Upper lobe of left lung (tissue), 6 donors: Measurements from ENCODE around the gene RNU4-1. TPM values are rescaled to one million over a fixed set of nuclear protein-coding genes. Genes with fewer than 3 reads are reported as not detected.

ENCODE experiments used
- ATAC-seq, 2 donors: fragments of 200-7000 bp; cut with Tn5 transposase; one replicate each; pipeline ENCODE4 v1.9.1; 2022; ENCODE audit warnings: mild to moderate bottlenecking in 2 of 2, moderate library complexity in 2 of 2; ENCODE audit not compliant: low FRiP score in 2 of 2
- DNase-seq, 2 donors: peaks; one replicate each; pipeline ENCODE4 v3.0.0-alpha.2; 2019 to 2020
- H3K27ac ChIP-seq, 4 donors: fragments of 200-600 bp; sonication (generic); one replicate each; pipeline ENCODE4 v1.5.1; 2016 to 2019
- H3K27me3 ChIP-seq, 4 donors: fragments of 200-600 bp; sonication (generic); one replicate each; pipeline ENCODE4 v1.5.1; 2017 to 2019
- H3K36me3 ChIP-seq, 4 donors: fragments of 200-600 bp; sonication (generic); one replicate each; pipeline ENCODE4 v1.5.1; 2016 to 2019
- H3K4me1 ChIP-seq, 4 donors: fragments of 200-600 bp; sonication (generic); one replicate each; pipeline ENCODE4 v1.5.1; 2018 to 2019
- H3K4me3 ChIP-seq, 4 donors: fragments of 200-600 bp; sonication (generic); one replicate each; pipeline ENCODE4 v1.5.1; 2017 to 2019; ENCODE audit warnings: mild to moderate bottlenecking in 2 of 4, moderate library complexity in 1 of 4
- H3K9me3 ChIP-seq, 4 donors: fragments of 200-600 bp; sonication (generic); one replicate each; pipeline ENCODE4 v1.5.1; 2018 to 2019
- CTCF ChIP-seq, 6 experiments: fragments of 450-650 bp in 4 of 6; fragments of 200-600 bp in 2 of 6; sonication (generic) in 2 of 6; IDR thresholded peaks; one replicate each; pipeline ENCODE4 v1.5.1; 2016 to 2019; ENCODE audit warnings: antibody characterized with exemption in 6 of 6
- EP300 ChIP-seq, 4 donors: sonication (generic); formaldehyde crosslinking; IDR thresholded peaks; one replicate each; pipeline ENCODE4 v1.5.1; 2017; ENCODE audit warnings: antibody characterized with exemption in 4 of 4, control low read depth in 2 of 4
- POLR2A ChIP-seq, 4 donors: fragments of 450-650 bp; IDR thresholded peaks; one replicate each; pipeline ENCODE4 v1.5.1; 2016 to 2017; ENCODE audit warnings: antibody characterized with exemption in 4 of 4, mild to moderate bottlenecking in 2 of 4
- POLR2AphosphoS5 ChIP-seq, 2 donors: sonication (generic); formaldehyde crosslinking; IDR thresholded peaks; one replicate each; pipeline ENCODE4 v1.5.1; 2017; ENCODE audit warnings: antibody characterized with exemption in 2 of 2
- WGBS, 2 donors: methylation state at CpG; one replicate each; pipeline ENCODE4 v1.1.5; 2017 to 2018; 5-methylcytosine and 5-hydroxymethylcytosine counted together
- total RNA-seq, 6 donors: library from RNA; depleted of rRNA in 4 of 6; stranded (reverse); fragments of >200 nt in 4 of 6; gene quantifications; one replicate each; pipeline versions ENCODE4 v1.1.0 to v1.2.1, GENCODE V29; 2016 to 2021
- donor health status: DM: no; HTN: no; CAD: no; lungs with moderate emphysema.
- donor health status: DM: no; HTN: yes; CAD: no; lungs with severe emphysema.

Gene RNU4-1
- total RNA-seq, 6 donors from 2014 or later, result under 0.01 to 4,461 (median under 0.01) TPM

GRCh38 chr12:120327593-120327992 lies 34.6 kb upstream of the RNU4-1 start, which contains the start of gene PLA2G1B:
TSS of gene PLA2G1B (minus strand) at chr12:120327779. CDS start at chr12:120327753, 26 bp downstream.
- TF ChIP-seq POLR2AphosphoS5 (IDR thresholded peaks at IDR 0.05), result no peak
- Histone ChIP-seq H3K9me3 (no peaks in the 10 kb centered on the region), H3K4me3 (peak within 1 kb of the TSS in 1 of 4 donors; percentile 18), H3K4me1 (peaks cover 0 to 12% (median 4%) of the 10 kb centered on the region in 4 donors), H3K27me3 (no peaks in the 10 kb centered on the region), H3K36me3 (no peaks in the 10 kb centered on the region), H3K27ac (peak within 1 kb of the TSS in 3 of 4 donors; percentile 11 to 46 (median 19))
- WGBS, 2 donors, result 64 to 65% methylated on average over 5 of the region's 5 CpGs
- DNase-seq (peak in 1 of 2 donors; percentile 46), ATAC-seq (peak; percentile 25 to 79)

- Histone ChIP-seq H3K4me3 (peak overlapping the region in 1 of 4 donors; percentile 68), H3K27ac (no peak overlapping the region), H3K36me3 (no peaks in the 10 kb centered on the region), H3K9me3 (no peaks in the 10 kb centered on the region), H3K27me3 (no peaks in the 10 kb centered on the region), H3K4me1 (peaks cover 0 to 12% (median 7%) of the 10 kb centered on the region in 4 donors)
- TF ChIP-seq POLR2A (IDR thresholded peaks at IDR 0.05), result no peak
- no peak for TF ChIP-seq CTCF (IDR thresholded peaks at IDR 0.05)
- TF ChIP-seq EP300 (IDR thresholded peaks at IDR 0.05), result no peak
- no peak for TF ChIP-seq POLR2AphosphoS5 (IDR thresholded peaks at IDR 0.05)
- peak in 1 of 2 donors; percentile 54 for DNase-seq
- ATAC-seq, result no peak
- WGBS, 2 donors, result 70 to 73% methylated on average over 9 of the region's 9 CpGs
Measured at GRCh38 chr12:120324841-120325417, 31.9 kb upstream of the RNU4-1 start.

- Histone ChIP-seq H3K27ac (no peak overlapping the region), H3K27me3 (no peaks in the 10 kb centered on the region), H3K4me3 (no peak overlapping the region), H3K36me3 (no peaks in the 10 kb centered on the region), H3K4me1 (peaks cover 0 to 12% (median 7%) of the 10 kb centered on the region in 4 donors), H3K9me3 (no peaks in the 10 kb centered on the region)
- DNase-seq (no peak), ATAC-seq (no peak)
- WGBS, 2 donors, result 83 to 93% methylated on average over 2 of the region's 2 CpGs
- no peak for TF ChIP-seq EP300 (IDR thresholded peaks at IDR 0.05)
Measured at GRCh38 chr12:120323772-120324171, 30.7 kb upstream of the RNU4-1 start.

- H3K27me3 ChIP-seq, result no peaks in the 10 kb centered on the region
- H3K9me3 ChIP-seq, result peaks cover 0 to 6% (median 0%) of the 10 kb centered on the region in 4 donors
- H3K4me1 ChIP-seq, result peaks cover 7 to 22% (median 14%) of the 10 kb centered on the region in 4 donors
- no peaks in the 10 kb centered on the region for H3K36me3 ChIP-seq
- no peak for TF ChIP-seq POLR2A (IDR thresholded peaks at IDR 0.05)
- TF ChIP-seq EP300 (IDR thresholded peaks at IDR 0.05), result peak in 2 of 4 donors; percentile 20 to 50
- peak in 1 of 2 donors; percentile 8 for TF ChIP-seq POLR2AphosphoS5 (IDR thresholded peaks at IDR 0.05)
- ATAC-seq (peak in 1 of 2 donors; percentile 37), DNase-seq (peak in 1 of 2 donors; percentile 44)
- WGBS, 2 donors, result 56 to 64% methylated on average over 13 of the region's 13 CpGs
- peak overlapping the region in 2 of 4 donors; percentile 59 to 66 for H3K27ac ChIP-seq
- no peak overlapping the region for H3K4me3 ChIP-seq
Measured at GRCh38 chr12:120321382-120322202, 28.6 kb upstream of the RNU4-1 start.

- ATAC-seq (peak; percentile 99 to 100), DNase-seq (peak; percentile 98 to 99)
- TF ChIP-seq EP300 (IDR thresholded peaks at IDR 0.05), result peak in 1 of 4 donors; percentile 27
- peak; percentile 39 to 87 (median 68) for TF ChIP-seq CTCF (IDR thresholded peaks at IDR 0.05)
- peak in 3 of 4 donors; percentile 74 to 92 (median 76) for TF ChIP-seq POLR2A (IDR thresholded peaks at IDR 0.05)
- TF ChIP-seq POLR2AphosphoS5 (IDR thresholded peaks at IDR 0.05), result peak; percentile 75 to 92
- WGBS, 2 donors, result 3 to 4% methylated on average over 27 to 41 of the region's 42 CpGs
- Histone ChIP-seq H3K27ac (peak overlapping the region; percentile 78 to 90 (median 86)), H3K4me3 (peak overlapping the region; percentile 54 to 68 (median 62)), H3K27me3 (no peaks in the 10 kb centered on the region), H3K36me3 (no peaks in the 10 kb centered on the region), H3K9me3 (peaks cover 0 to 6% (median 0%) of the 10 kb centered on the region in 4 donors), H3K4me1 (peaks cover 9 to 15% (median 11%) of the 10 kb centered on the region in 4 donors)
Measured at GRCh38 chr12:120317224-120318105, 24.4 kb upstream of the RNU4-1 start.
